ENCODE data around the gene TPM4. TPM values are rescaled to one million over a fixed set of nuclear protein-coding genes. Genes with fewer than 3 reads are reported as not detected.

The TPM4 gene
- total and polyA plus RNA-seq, 2 of the 8 experiments (the other 6 are each of a cell fraction or from before 2014, with no cell fraction given): 160 to 359 TPM

GRCh38 chr19:16045171-16045570, 31.1 kb upstream of the TPM4 start:
- Histone ChIP-seq H2BK20ac (ENCODE audit: low read length) (no peak overlapping the region), H2BK120ac (replicated peaks; ENCODE audit: low read depth, low read length) (no peak overlapping the region), H2AFZ (ENCODE audit: low read length) (no peak overlapping the region), H3K9ac (replicated peaks in 1 of 4; ENCODE audit: extremely low read depth in 1 of 4, low read depth in 3 of 4, low read length in 3 of 4) (no peak overlapping the region), H3K4me2 (ENCODE audit: insufficient read depth in 1 of 2, low read depth in 2 of 2, low read length in 2 of 2) (no peak overlapping the region), H3K27ac (ENCODE audit: low read depth, low read length) (no peak overlapping the region), H3K9me3 (ENCODE audit: insufficient read depth in 2 of 2, low read depth in 1 of 2, low read length in 1 of 2) (no peaks in the 10 kb centered on the region; a peak in 1 of 4 replicates), H2BK15ac (ENCODE audit: low read length) (no peak overlapping the region), H3K23me2 (ENCODE audit: low read depth, low read length) (peaks cover 8% of the 10 kb centered on the region; the same call in 1 of the 2 replicates), H3K36me3 (ENCODE audit: control insufficient read depth in 2 of 4, insufficient read depth in 4 of 4, low read length in 3 of 4) (no peaks in the 10 kb centered on the region), H3K4me3 (ENCODE audit: extremely low read depth in 1 of 4, insufficient read depth in 2 of 4, low read depth in 3 of 4, low read length in 4 of 4) (no peak overlapping the region), H3K56ac (replicated peaks; ENCODE audit: insufficient read length, low read depth, low read length) (no peak overlapping the region), H2BK12ac (ENCODE audit: low read depth, low read length) (no peak overlapping the region), H3K14ac (ENCODE audit: insufficient read length) (no peak overlapping the region), H4K8ac (ENCODE audit: extremely low read depth, insufficient read depth, low read length) (no peak overlapping the region), H3K18ac (ENCODE audit: extremely low read depth, low read length) (no peak overlapping the region), H3K79me1 (ENCODE audit: low read depth, low read length) (no peaks in the 10 kb centered on the region), H4K5ac (ENCODE audit: insufficient read length, low read depth, low read length) (no peak overlapping the region), H3K4me1 (replicated peaks in 1 of 4; ENCODE audit: control insufficient read depth in 3 of 4, insufficient read depth in 4 of 4, low read length in 3 of 4) (no peaks in the 10 kb centered on the region), H4K91ac (replicated peaks; ENCODE audit: insufficient read length, low read length) (no peak overlapping the region), H3K4ac (replicated peaks; ENCODE audit: insufficient read length, low read depth, low read length) (no peak overlapping the region), H2BK5ac (ENCODE audit: low read depth, low read length) (no peak overlapping the region), H3K27me3 (replicated peaks in 1 of 4; ENCODE audit: control insufficient read depth in 3 of 4, extremely low read depth in 1 of 4, insufficient read depth in 3 of 4, low read length in 3 of 4) (no peaks in the 10 kb centered on the region), H3K79me2 (ENCODE audit: control insufficient read depth in 1 of 2, insufficient read depth in 2 of 2, low read length in 2 of 2) (no peaks in the 10 kb centered on the region), H3K23ac (ENCODE audit: insufficient read length) (no peak overlapping the region), H4K20me1 (replicated peaks in 1 of 2; ENCODE audit: control insufficient read depth in 1 of 2, insufficient read depth in 2 of 2, low read length in 2 of 2) (no peaks in the 10 kb centered on the region), H2AK5ac (ENCODE audit: low read depth, low read length) (no peak overlapping the region)
- FAIRE-seq: no peak
- ChIA-PET POLR2A (ENCODE audit: partially characterized antibody) (no interaction called here), CTCF (ENCODE audit: partially characterized antibody) (interaction anchor here (0.9 to 1.3 kb wide), 2 partner anchors 16 to 19 kb away, joined by 3 to 4 read pairs; no protein-coding TSS in a partner anchor)
- DNase-seq (ENCODE audit: low read depth in 1 of 2, low spot score in 2 of 2): no peak
- TF ChIP-seq RAD21 (IDR thresholded peaks at IDR 0.05 in 1 of 2, conservative IDR thresholded peaks at IDR 0.05 in 1 of 2; ENCODE audit: low read depth in 2 of 2, low read length in 2 of 2) (no peak), GABPA (IDR thresholded peaks at IDR 0.05; ENCODE audit: borderline replicate concordance, insufficient read depth, low read length) (no peak), RFX5 (IDR thresholded peaks at IDR 0.05; ENCODE audit: borderline replicate concordance, low read depth, low read length) (no peak), ATF2 (IDR thresholded peaks at IDR 0.05; ENCODE audit: low read length) (no peak), PHF8 (conservative IDR thresholded peaks at IDR 0.05; ENCODE audit: low read depth, low read length) (no peak), ZNF274 (IDR thresholded peaks at IDR 0.05; ENCODE audit: borderline replicate concordance, extremely low read depth, low read length) (no peak), CEBPB (IDR thresholded peaks at IDR 0.05; ENCODE audit: low read depth, low read length) (no peak), TAF7 (optimal IDR thresholded peaks at IDR 0.05; ENCODE audit: borderline replicate concordance, low read depth, low read length) (no peak)
- TF ChIP-seq, protein P1, sequence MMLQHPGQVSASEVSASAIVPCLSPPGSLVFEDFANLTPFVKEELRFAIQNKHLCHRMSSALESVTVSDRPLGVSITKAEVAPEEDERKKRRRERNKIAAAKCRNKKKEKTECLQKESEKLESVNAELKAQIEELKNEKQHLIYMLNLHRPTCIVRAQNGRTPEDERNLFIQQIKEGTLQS (IDR thresholded peaks at IDR 0.05; ENCODE audit: insufficient read depth, low read depth, low read length): no peak
- 87% methylated on average over 4 of the region's 4 CpGs; no CpG with 5 or more reads in 1 of the 2 experiments for WGBS, 2 experiments (ENCODE audit: extremely low coverage in 1 of 2, insufficient coverage in 1 of 2, insufficient read length in 1 of 2, insufficient replicate concordance in 2 of 2, low coverage in 1 of 2, low lambda C conversion rate in 2 of 2, missing lambda C conversion rate in 1 of 2)
